BE2C (cell line): ENCODE data around the gene SNX8.

ENCODE experiments used
- DNase-seq: peaks from one replicate; pipeline ENCODE4 v3.0.0-alpha.2; 2020
- H3K27me3 ChIP-seq: fragments of 250-450 bp; sonication (Bioruptor Pico); 2 replicates; pipeline ENCODE4 v1.5.1; 2020; ENCODE audit warnings: mild to moderate bottlenecking
- H3K36me3 ChIP-seq: fragments of 250-450 bp; sonication (Bioruptor Pico); 2 replicates; pipeline ENCODE4 v1.5.1; 2020; ENCODE audit warnings: mild to moderate bottlenecking
- H3K4me1 ChIP-seq: fragments of 250-450 bp; sonication (Bioruptor Pico); 2 replicates; pipeline ENCODE4 v1.5.1; 2020
- H3K4me3 ChIP-seq: 2 replicates; pipeline ENCODE4 v1.5.1; 2011; ENCODE audit warnings: low read depth, low read length
- H3K9me3 ChIP-seq: fragments of 250-450 bp; sonication (Bioruptor Pico); 2 replicates; pipeline ENCODE4 v1.5.1; 2020
- CTCF ChIP-seq: IDR thresholded peaks from 2 replicates; pipeline ENCODE4 v1.5.1; 2012; ENCODE audit warnings: mild to moderate bottlenecking, low read depth, low read length

The SNX8 gene

GRCh38 chr7:2264158-2264557 is 50.1 kb downstream of the SNX8 start:
- Histone ChIP-seq H3K4me1 (no peaks in the 10 kb centered on the region), H3K27me3 (no peaks in the 10 kb centered on the region), H3K4me3 (no peak overlapping the region), H3K9me3 (no peaks in the 10 kb centered on the region), H3K36me3 (no peaks in the 10 kb centered on the region)
- TF ChIP-seq CTCF = no peak
- no peak for DNase-seq

GRCh38 chr7:2263176-2263575 is 51.1 kb downstream of the SNX8 start:
- DNase-seq = no peak
- H3K4me1 ChIP-seq = no peaks in the 10 kb centered on the region
- H3K9me3 ChIP-seq = no peaks in the 10 kb centered on the region
- no peak for TF ChIP-seq CTCF
- no peaks in the 10 kb centered on the region for H3K27me3 ChIP-seq
- no peaks in the 10 kb centered on the region for H3K36me3 ChIP-seq
- no peak overlapping the region for H3K4me3 ChIP-seq

- H3K36me3 ChIP-seq = no peaks in the 10 kb centered on the region
- H3K27me3 ChIP-seq = no peaks in the 10 kb centered on the region
- DNase-seq = no peak
- H3K9me3 ChIP-seq = no peaks in the 10 kb centered on the region
- no peak for TF ChIP-seq CTCF
- no peak overlapping the region for H3K4me3 ChIP-seq
- no peaks in the 10 kb centered on the region for H3K4me1 ChIP-seq
Observed at GRCh38 chr7:2261611-2262010, 52.6 kb downstream of the SNX8 start.

GRCh38 chr7:2260820-2261219 is 53.4 kb downstream of the SNX8 start:
- Histone ChIP-seq H3K4me1 (no peaks in the 10 kb centered on the region), H3K36me3 (no peaks in the 10 kb centered on the region)
- TF ChIP-seq CTCF = no peak

GRCh38 chr7:2259480-2259879 is 54.8 kb downstream of the SNX8 start:
- no peak for DNase-seq
- Histone ChIP-seq H3K4me1 (no peaks in the 10 kb centered on the region), H3K27me3 (no peaks in the 10 kb centered on the region), H3K4me3 (no peak overlapping the region), H3K36me3 (no peaks in the 10 kb centered on the region; the same call in 1 of the 2 replicates), H3K9me3 (no peaks in the 10 kb centered on the region)
- no peak for TF ChIP-seq CTCF

More at GRCh38 chr7:2260820-2261219, 53.4 kb downstream of the SNX8 start:
- Histone ChIP-seq H3K27me3 (no peaks in the 10 kb centered on the region), H3K9me3 (no peaks in the 10 kb centered on the region), H3K4me3 (no peak overlapping the region)
- peak; percentile 86 for DNase-seq

GRCh38 chr7:2258661-2259365 is 55.4 kb downstream of the SNX8 start:
- no peaks in the 10 kb centered on the region; the same call in 1 of the 2 replicates for H3K36me3 ChIP-seq
- no peak overlapping the region for H3K4me3 ChIP-seq
- TF ChIP-seq CTCF = no peak
- no peak for DNase-seq
- no peaks in the 10 kb centered on the region for H3K27me3 ChIP-seq
- H3K4me1 ChIP-seq = no peaks in the 10 kb centered on the region
- H3K9me3 ChIP-seq = no peaks in the 10 kb centered on the region
